ENCODE measurements around the gene ZCCHC7. TPM values are rescaled to one million over a fixed set of nuclear protein-coding genes. Genes with fewer than 3 reads are reported as not detected.

Gene ZCCHC7
- total RNA-seq, 1 donor from 2014 or later, result 26.9 TPM

DNA sequence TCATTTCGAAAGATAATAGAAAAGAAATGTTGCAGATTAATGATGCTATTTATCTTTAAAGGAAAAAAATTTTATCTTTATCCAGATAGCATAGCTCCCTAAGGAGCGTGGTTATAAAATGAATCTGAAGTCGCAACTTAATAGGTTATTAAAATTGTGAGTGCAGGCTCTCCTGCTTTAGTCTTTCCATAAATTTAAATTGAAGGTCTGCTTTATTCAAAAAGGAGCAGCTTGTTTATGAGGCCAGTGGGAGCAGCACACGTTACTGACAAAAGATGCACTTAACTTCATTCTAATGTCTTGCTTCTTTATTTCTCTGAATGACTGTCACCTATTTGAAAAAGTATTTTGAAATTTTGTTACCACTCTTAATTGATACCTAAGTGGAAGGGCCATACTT is 95.0 kb downstream of the ZCCHC7 start:
- Histone ChIP-seq H3K27me3 (ENCODE audit: control insufficient read depth, insufficient read depth, low read length) (no peaks in the 10 kb centered on the region), H3K36me3 (ENCODE audit: control insufficient read depth, insufficient read depth, low read length) (no peaks in the 10 kb centered on the region), H3K4me3 (ENCODE audit: low read depth, low read length) (no peak overlapping the region)
- DNase-seq (ENCODE audit: low read depth), result no peak
- TF ChIP-seq CTCF (IDR thresholded peaks at IDR 0.05; ENCODE audit: insufficient read depth, low read length, severe bottlenecking), result no peak
- no peak for FAIRE-seq

DNA sequence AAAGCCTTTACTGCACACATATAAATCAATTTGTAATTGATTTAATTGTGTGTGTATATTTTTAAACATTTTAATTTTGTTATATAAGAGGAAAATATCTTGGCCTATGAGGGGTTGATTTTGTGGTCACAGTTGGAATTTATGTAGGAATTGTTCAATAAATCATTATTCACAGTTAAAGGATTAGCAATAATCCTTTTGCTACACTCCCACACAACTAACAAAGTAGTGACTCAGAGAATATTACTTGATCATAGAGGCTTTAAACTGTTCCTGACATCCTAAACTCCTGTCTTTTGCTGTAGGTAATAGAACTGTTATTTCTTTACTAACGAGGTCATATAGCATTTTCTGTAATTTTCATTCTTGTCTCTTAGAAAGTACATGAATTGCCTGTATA is 95.5 kb downstream of the ZCCHC7 start:
- no peaks in the 10 kb centered on the region for H3K27me3 ChIP-seq (ENCODE audit: control insufficient read depth, insufficient read depth, low read length)
- H3K4me3 ChIP-seq (ENCODE audit: low read depth, low read length), result no peak overlapping the region
- H3K36me3 ChIP-seq (ENCODE audit: control insufficient read depth, insufficient read depth, low read length), result no peaks in the 10 kb centered on the region
- no peak for TF ChIP-seq CTCF (IDR thresholded peaks at IDR 0.05; ENCODE audit: insufficient read depth, low read length, severe bottlenecking)
- DNase-seq (ENCODE audit: low read depth), result peak; percentile 53
- no peak for FAIRE-seq

DNA sequence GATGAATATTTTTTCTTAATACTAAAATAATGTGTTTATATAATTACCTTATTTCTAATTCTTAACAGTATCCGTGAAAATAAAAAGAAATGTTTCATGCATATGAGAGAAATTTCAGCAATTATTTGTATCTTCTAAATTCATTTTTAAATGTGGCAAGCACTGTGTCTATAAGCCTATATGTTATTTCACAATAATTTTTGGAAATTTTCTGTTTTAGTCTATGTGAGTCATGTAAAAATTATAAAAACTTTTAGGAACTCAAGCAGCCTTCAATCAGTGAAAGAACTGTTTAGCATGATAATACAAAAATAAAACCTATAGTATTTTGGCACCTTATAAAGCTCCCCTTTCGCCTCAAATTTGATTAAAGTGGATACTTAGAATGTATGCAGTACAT is 96.8 kb downstream of the ZCCHC7 start:
- DNase-seq (ENCODE audit: low read depth) (no peak), FAIRE-seq (no peak)
- Histone ChIP-seq H3K27me3 (ENCODE audit: control insufficient read depth, insufficient read depth, low read length) (no peaks in the 10 kb centered on the region), H3K36me3 (ENCODE audit: control insufficient read depth, insufficient read depth, low read length) (no peaks in the 10 kb centered on the region), H3K4me3 (ENCODE audit: low read depth, low read length) (no peak overlapping the region)
- no peak for TF ChIP-seq CTCF (IDR thresholded peaks at IDR 0.05; ENCODE audit: insufficient read depth, low read length, severe bottlenecking)

DNA sequence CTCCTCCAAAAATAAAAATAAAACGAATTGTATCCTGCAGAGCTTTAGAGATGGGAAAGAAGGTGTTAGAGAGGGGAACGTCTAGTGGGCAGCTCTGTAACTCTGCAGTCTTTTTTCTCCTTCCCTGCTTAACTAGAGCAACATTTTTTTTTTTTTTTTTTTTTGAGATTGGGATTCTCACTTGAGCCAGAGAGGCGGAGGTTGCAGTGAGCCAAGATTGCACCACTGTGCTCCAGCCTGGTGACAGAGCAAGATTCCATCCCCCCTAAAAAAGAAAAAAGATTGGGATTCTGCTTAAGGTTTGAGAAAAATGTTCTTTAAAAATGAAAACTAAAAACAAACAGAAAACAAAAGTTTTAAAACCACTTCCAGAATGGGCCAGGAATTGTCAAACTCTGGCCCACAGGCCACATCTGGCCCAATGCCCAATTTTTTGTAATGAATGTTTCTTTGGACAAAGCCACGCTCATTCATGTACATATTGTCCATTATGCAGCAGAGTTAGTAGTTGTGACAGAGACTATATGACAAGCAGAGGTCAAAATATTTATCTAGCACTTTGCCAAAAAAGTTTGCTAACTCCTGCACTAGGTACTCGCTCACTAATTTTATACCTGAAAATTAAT is 98.5 kb downstream of the ZCCHC7 start:
- no peak for TF ChIP-seq CTCF (IDR thresholded peaks at IDR 0.05; ENCODE audit: insufficient read depth, low read length, severe bottlenecking)
- no peaks in the 10 kb centered on the region for H3K36me3 ChIP-seq (ENCODE audit: control insufficient read depth, insufficient read depth, low read length)
- no peak overlapping the region for H3K4me3 ChIP-seq (ENCODE audit: low read depth, low read length)
- no peaks in the 10 kb centered on the region for H3K27me3 ChIP-seq (ENCODE audit: control insufficient read depth, insufficient read depth, low read length)
- FAIRE-seq (no peak), DNase-seq (ENCODE audit: low read depth) (no peak)

- FAIRE-seq (no peak), DNase-seq (ENCODE audit: low read depth) (no peak)
- Histone ChIP-seq H3K4me3 (ENCODE audit: low read depth, low read length) (no peak overlapping the region), H3K36me3 (ENCODE audit: control insufficient read depth, insufficient read depth, low read length) (no peaks in the 10 kb centered on the region), H3K27me3 (ENCODE audit: control insufficient read depth, insufficient read depth, low read length) (no peaks in the 10 kb centered on the region)
- TF ChIP-seq CTCF (IDR thresholded peaks at IDR 0.05; ENCODE audit: insufficient read depth, low read length, severe bottlenecking), result no peak
Observed at GRCh38 chr9:37220971-37221370, 100.6 kb downstream of the ZCCHC7 start.

- Histone ChIP-seq H3K4me3 (ENCODE audit: low read depth, low read length) (no peak overlapping the region), H3K36me3 (ENCODE audit: control insufficient read depth, insufficient read depth, low read length) (no peaks in the 10 kb centered on the region), H3K27me3 (ENCODE audit: control insufficient read depth, insufficient read depth, low read length) (no peaks in the 10 kb centered on the region)
- no peak for FAIRE-seq
- no peak for TF ChIP-seq CTCF (IDR thresholded peaks at IDR 0.05; ENCODE audit: insufficient read depth, low read length, severe bottlenecking)
- no peak for DNase-seq (ENCODE audit: low read depth)
Observed at GRCh38 chr9:37221489-37222106, 101.2 kb downstream of the ZCCHC7 start.
